ENCODE data around the gene PHACTR1. TPM values are rescaled to one million over a fixed set of nuclear protein-coding genes. Genes with fewer than 3 reads are reported as not detected.

Gene PHACTR1
- total RNA-seq, 1 experiment from 2014 or later = 15.5 TPM

DNA sequence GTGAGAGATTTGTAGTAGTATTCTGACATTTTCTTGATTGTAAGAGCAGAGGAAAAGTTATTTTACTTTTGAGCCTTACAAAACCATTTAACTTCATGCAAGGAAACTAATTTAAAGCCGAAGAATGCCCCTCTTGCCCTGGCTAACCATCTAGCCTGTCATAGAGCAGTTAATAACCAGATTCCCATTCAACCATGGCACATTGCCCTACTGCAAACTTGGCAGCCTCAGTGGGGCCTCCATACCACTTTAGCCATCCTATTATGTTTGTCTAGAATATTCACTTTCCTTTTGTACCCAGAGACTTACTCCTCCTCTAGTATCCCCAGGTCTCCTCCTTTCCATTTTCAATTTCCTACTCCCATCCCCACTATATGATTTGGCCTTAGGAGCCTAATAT lies 380.9 kb downstream of the PHACTR1 start (continued):
- TF ChIP-seq, protein P1, sequence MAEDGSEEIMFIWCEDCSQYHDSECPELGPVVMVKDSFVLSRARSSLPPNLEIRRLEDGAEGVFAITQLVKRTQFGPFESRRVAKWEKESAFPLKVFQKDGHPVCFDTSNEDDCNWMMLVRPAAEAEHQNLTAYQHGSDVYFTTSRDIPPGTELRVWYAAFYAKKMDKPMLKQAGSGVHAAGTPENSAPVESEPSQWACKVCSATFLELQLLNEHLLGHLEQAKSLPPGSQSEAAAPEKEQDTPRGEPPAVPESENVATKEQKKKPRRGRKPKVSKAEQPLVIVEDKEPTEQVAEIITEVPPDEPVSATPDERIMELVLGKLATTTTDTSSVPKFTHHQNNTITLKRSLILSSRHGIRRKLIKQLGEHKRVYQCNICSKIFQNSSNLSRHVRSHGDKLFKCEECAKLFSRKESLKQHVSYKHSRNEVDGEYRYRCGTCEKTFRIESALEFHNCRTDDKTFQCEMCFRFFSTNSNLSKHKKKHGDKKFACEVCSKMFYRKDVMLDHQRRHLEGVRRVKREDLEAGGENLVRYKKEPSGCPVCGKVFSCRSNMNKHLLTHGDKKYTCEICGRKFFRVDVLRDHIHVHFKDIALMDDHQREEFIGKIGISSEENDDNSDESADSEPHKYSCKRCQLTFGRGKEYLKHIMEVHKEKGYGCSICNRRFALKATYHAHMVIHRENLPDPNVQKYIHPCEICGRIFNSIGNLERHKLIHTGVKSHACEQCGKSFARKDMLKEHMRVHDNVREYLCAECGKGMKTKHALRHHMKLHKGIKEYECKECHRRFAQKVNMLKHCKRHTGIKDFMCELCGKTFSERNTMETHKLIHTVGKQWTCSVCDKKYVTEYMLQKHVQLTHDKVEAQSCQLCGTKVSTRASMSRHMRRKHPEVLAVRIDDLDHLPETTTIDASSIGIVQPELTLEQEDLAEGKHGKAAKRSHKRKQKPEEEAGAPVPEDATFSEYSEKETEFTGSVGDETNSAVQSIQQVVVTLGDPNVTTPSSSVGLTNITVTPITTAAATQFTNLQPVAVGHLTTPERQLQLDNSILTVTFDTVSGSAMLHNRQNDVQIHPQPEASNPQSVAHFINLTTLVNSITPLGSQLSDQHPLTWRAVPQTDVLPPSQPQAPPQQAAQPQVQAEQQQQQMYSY (CRISPR knock-in tag; IDR thresholded peaks at IDR 0.05) = no peak
- TF ChIP-seq FOXJ3 (CRISPR knock-in tag; IDR thresholded peaks at IDR 0.05; ENCODE audit: borderline replicate concordance) (no peak), MXD4 (CRISPR knock-in tag; IDR thresholded peaks at IDR 0.05; ENCODE audit: borderline replicate concordance) (no peak), RELA (CRISPR knock-in tag; IDR thresholded peaks at IDR 0.05; ENCODE audit: borderline replicate concordance) (no peak)
- TF ChIP-seq, protein P2, sequence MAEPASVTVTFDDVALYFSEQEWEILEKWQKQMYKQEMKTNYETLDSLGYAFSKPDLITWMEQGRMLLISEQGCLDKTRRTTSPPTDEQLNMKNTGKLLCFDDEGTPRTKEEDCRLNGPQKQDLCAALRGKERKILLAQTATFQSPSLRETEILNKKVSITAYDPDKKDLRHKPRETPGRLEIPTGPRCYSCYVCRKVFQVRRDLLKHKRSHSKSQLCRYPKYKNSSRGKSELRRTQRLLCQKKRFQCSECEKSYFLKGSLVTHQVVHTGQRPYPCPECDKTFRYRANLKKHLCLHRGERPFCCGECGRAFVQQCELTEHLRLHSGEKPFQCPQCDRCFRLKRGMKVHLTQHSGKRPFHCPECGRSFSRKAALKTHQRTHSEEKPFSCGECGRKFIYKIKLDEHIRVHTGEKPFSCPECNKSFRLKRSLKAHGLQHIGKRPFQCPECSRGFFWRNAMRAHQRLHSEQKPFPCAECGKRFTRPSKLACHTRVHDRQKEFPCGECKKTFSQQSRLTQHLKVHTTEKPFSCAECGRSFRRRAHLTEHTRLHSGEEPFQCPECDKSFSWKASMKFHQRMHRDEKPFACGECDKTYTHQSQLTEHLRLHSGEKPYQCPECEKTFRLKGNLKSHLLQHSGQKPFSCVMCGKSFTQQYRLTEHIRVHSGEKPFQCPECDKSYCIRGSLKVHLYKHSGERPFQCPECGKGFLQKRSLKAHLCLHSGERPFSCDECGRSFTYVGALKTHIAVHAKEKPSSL (CRISPR knock-in tag; conservative IDR thresholded peaks at IDR 0.05) = no peak

DNA sequence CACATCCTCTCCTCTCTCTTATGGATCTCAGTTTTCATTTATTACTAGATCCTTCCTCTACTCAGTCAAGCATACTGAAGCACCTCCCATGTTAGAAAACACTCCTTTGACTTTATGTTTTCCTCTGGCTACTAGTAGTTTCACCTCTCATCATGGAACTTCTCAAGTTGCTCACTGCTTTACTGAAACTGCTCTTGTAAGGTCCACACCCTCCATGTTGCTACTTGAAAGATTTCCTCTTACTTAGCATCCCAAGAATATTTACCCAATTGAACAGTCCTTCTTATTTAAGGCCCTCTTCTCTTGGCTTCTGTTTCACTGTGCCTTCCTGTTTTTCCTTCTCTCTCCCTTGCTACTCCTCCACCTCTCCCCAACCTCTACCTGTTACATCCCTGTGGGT lies 381.4 kb downstream of the PHACTR1 start:
- TF ChIP-seq IRF2 (CRISPR knock-in tag; IDR thresholded peaks at IDR 0.05; ENCODE audit: borderline replicate concordance, low read depth) = no peak
- Mint-ChIP-seq H3K36me3 (no peaks in the 10 kb centered on the region), H3K4me1 (peaks cover 30% of the 10 kb centered on the region), H3K27me3 (ENCODE audit: low read depth) (no peaks in the 10 kb centered on the region), H3K4me3 (no peak overlapping the region), H3K27ac (no peak overlapping the region), H3K9me3 (no peaks in the 10 kb centered on the region)
- ChIA-PET POLR2A (no interaction called here), CTCF (no interaction called here)
- no peak for DNase-seq (ENCODE audit: low spot score)
- ATAC-seq = no peak

DNA sequence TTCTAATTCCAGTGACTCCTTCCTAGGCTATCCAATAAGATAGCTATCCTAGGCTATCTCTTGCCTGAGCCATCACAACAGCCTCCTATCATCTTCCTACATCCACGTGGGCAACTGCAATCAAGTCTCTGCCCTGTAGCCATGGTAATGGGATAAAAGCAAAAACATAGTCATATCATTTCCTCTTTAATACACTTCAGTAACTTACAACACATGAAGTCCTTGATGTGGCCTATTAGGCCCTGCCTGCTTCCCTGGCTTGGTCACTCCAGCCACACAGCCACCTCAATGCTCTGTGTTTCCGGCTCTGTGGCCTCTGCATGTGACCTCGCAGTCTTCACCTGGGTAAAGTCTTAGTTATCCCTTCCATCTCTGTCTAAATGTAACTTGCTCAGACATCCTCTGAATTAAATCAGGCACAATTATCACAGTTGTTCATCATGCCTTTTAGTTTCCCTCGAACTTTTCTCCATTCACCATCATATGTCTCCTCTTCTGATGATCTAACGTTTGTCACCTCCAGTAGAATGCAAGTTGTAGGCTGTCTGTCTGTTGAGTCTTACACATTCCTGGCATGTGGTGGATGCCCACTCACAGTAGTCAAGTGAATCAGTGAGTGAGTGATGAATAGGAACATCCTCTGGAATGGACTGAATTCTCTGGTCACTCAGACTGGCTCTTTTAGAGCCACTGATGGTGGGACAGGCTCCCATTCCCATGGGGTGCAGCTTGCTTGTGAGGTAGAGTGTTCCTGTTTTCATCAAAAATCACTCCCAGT lies 382.4 kb downstream of the PHACTR1 start:
- Mint-ChIP-seq H3K4me1 (peaks cover 32% of the 10 kb centered on the region), H3K27me3 (ENCODE audit: low read depth) (no peaks in the 10 kb centered on the region), H3K27ac (no peak overlapping the region), H3K36me3 (no peaks in the 10 kb centered on the region), H3K4me3 (no peak overlapping the region), H3K9me3 (no peaks in the 10 kb centered on the region)
- DNase-seq (ENCODE audit: low spot score) = no peak
- TF ChIP-seq, protein P3, sequence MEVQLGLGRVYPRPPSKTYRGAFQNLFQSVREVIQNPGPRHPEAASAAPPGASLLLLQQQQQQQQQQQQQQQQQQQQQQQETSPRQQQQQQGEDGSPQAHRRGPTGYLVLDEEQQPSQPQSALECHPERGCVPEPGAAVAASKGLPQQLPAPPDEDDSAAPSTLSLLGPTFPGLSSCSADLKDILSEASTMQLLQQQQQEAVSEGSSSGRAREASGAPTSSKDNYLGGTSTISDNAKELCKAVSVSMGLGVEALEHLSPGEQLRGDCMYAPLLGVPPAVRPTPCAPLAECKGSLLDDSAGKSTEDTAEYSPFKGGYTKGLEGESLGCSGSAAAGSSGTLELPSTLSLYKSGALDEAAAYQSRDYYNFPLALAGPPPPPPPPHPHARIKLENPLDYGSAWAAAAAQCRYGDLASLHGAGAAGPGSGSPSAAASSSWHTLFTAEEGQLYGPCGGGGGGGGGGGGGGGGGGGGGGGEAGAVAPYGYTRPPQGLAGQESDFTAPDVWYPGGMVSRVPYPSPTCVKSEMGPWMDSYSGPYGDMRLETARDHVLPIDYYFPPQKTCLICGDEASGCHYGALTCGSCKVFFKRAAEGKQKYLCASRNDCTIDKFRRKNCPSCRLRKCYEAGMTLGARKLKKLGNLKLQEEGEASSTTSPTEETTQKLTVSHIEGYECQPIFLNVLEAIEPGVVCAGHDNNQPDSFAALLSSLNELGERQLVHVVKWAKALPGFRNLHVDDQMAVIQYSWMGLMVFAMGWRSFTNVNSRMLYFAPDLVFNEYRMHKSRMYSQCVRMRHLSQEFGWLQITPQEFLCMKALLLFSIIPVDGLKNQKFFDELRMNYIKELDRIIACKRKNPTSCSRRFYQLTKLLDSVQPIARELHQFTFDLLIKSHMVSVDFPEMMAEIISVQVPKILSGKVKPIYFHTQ (CRISPR knock-in tag; IDR thresholded peaks at IDR 0.05) = no peak
- TF ChIP-seq, protein P4, sequence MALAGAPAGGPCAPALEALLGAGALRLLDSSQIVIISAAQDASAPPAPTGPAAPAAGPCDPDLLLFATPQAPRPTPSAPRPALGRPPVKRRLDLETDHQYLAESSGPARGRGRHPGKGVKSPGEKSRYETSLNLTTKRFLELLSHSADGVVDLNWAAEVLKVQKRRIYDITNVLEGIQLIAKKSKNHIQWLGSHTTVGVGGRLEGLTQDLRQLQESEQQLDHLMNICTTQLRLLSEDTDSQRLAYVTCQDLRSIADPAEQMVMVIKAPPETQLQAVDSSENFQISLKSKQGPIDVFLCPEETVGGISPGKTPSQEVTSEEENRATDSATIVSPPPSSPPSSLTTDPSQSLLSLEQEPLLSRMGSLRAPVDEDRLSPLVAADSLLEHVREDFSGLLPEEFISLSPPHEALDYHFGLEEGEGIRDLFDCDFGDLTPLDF (CRISPR knock-in tag; IDR thresholded peaks at IDR 0.05) = no peak
- no peak for TF ChIP-seq ZNF396 (CRISPR knock-in tag; IDR thresholded peaks at IDR 0.05; ENCODE audit: borderline replicate concordance)
- no peak for TF ChIP-seq ZNF121 (CRISPR knock-in tag; IDR thresholded peaks at IDR 0.05)
- TF ChIP-seq ETV6 (CRISPR knock-in tag; IDR thresholded peaks at IDR 0.05) = no peak
- TF ChIP-seq ESRRA (CRISPR knock-in tag; IDR thresholded peaks at IDR 0.05; ENCODE audit: borderline replicate concordance) = no peak
- POLR2A ChIA-PET = no interaction called here
- CTCF ChIA-PET = no interaction called here
- ATAC-seq = no peak

All from WTC11 (cell line).